SU-DHL-6 (cell line): ENCODE measurements around the gene HIF3A.
"Not testable (repeated sequence)": the region's sequence is repeated elsewhere in the genome, so short reads cannot be mapped to it uniquely, and the experiment has no call there.

Experiments used
- H2AFZ ChIP-seq: fragments of 200-600 bp; sonication (generic); 2 replicates; pipeline ENCODE4 v1.6.1; 2014; ENCODE audit warnings: low read depth, mild to moderate bottlenecking, moderate library complexity, mixed read lengths, antibody characterized with exemption, low read length; ENCODE audit not compliant: severe bottlenecking
- H3F3A ChIP-seq: fragments of 200-600 bp; shearing (Covaris generic); 2 replicates; pipeline ENCODE4 v1.6.0; 2016; ENCODE audit warnings: antibody characterized with exemption, mild to moderate bottlenecking; ENCODE audit not compliant: insufficient read depth
- H3K27ac ChIP-seq: fragments of 200-600 bp; sonication (generic); 2 replicates; pipeline ENCODE4 v1.5.1; 2016; ENCODE audit warnings: low read depth, mild to moderate bottlenecking, low read length, moderate library complexity, mixed read lengths
- H3K27me3 ChIP-seq: fragments of 200-600 bp; sonication (generic), shearing (Covaris generic); 2 replicates; pipeline ENCODE4 v1.6.0; 2014; ENCODE audit warnings: mild to moderate bottlenecking, low read length
- H3K36me3 ChIP-seq: fragments of 200-600 bp; sonication (generic); 2 replicates; pipeline ENCODE4 v1.6.1; 2014; ENCODE audit warnings: mild to moderate bottlenecking, low read length, mixed read lengths
- H3K4me2 ChIP-seq: fragments of 300-600, 200-600 bp; shearing (Covaris generic), sonication (generic); 2 replicates; pipeline ENCODE4 v1.6.0; 2014; ENCODE audit warnings: low read length, low read depth, mild to moderate bottlenecking; ENCODE audit not compliant: poor library complexity, severe bottlenecking
- H3K4me3 ChIP-seq: fragments of 200-600 bp; sonication (generic); 2 replicates; pipeline ENCODE4 v1.5.1; 2014; ENCODE audit warnings: antibody characterized with exemption, low read length, mild to moderate bottlenecking, mixed read lengths; ENCODE audit not compliant: insufficient read depth, poor library complexity, severe bottlenecking
- H3K79me2 ChIP-seq: fragments of 200-600 bp; sonication (generic); 2 replicates; pipeline ENCODE4 v1.6.1; 2014; ENCODE audit warnings: mild to moderate bottlenecking, low read length, moderate library complexity; ENCODE audit not compliant: insufficient read depth
- H3K9ac ChIP-seq: fragments of 200-600 bp; sonication (generic); 2 replicates; pipeline ENCODE4 v1.7.0; 2014; ENCODE audit warnings: mild to moderate bottlenecking, low read length
- H3K9me2 ChIP-seq: fragments of 200-600 bp; sonication (generic); replicated peaks from 2 replicates; pipeline ENCODE4 v1.6.1; 2014; ENCODE audit warnings: low read length; ENCODE audit not compliant: insufficient read depth
- H3K9me3 ChIP-seq: fragments of 200-600 bp; sonication (generic); 2 replicates; pipeline ENCODE4 v1.6.1; 2014; ENCODE audit warnings: low read length, mixed read lengths; ENCODE audit not compliant: insufficient read depth
- H4K20me1 ChIP-seq: fragments of 200-600 bp; sonication (generic); 2 replicates; pipeline ENCODE4 v1.6.1; 2014; ENCODE audit warnings: low read depth, mild to moderate bottlenecking, antibody characterized with exemption, low read length, moderate library complexity, mixed read lengths
- CTCF ChIP-seq: fragments of 200-600 bp; sonication (generic); IDR thresholded peaks from one replicate; pipeline ENCODE4 v1.5.1; 2017; ENCODE audit warnings: antibody characterized with exemption, mild to moderate bottlenecking, low read length, moderate library complexity; ENCODE audit not compliant: insufficient read depth, poor library complexity, severe bottlenecking
- EZH2phosphoT487 ChIP-seq: fragments of 200-600 bp; sonication (generic), shearing (Covaris generic); conservative IDR thresholded peaks from 2 replicates; pipeline ENCODE4 v1.6.1; 2018; ENCODE audit warnings: mild to moderate bottlenecking, antibody characterized with exemption, low read length, moderate library complexity, mixed read lengths

The HIF3A gene

GRCh38 chr19:46308510-46308909 lies 11.7 kb downstream of the HIF3A start:
- H3K79me2 ChIP-seq = no peaks in the 10 kb centered on the region
- no peak overlapping the region for H2AFZ ChIP-seq
- H3K9me3 ChIP-seq = no peaks in the 10 kb centered on the region
- no peak overlapping the region for H3K4me3 ChIP-seq
- no peak for TF ChIP-seq CTCF
- no peak for TF ChIP-seq EZH2phosphoT487
- H3F3A ChIP-seq = no peaks in the 10 kb centered on the region
- H3K27me3 ChIP-seq = no peaks in the 10 kb centered on the region
- H3K4me2 ChIP-seq = no peak overlapping the region
- H4K20me1 ChIP-seq = no peaks in the 10 kb centered on the region
- no peaks in the 10 kb centered on the region for H3K36me3 ChIP-seq
- H3K27ac ChIP-seq = no peak overlapping the region
- H3K9me2 ChIP-seq = no peaks in the 10 kb centered on the region
- no peak overlapping the region for H3K9ac ChIP-seq

GRCh38 chr19:46309056-46309455 lies 12.2 kb downstream of the HIF3A start:
- H3F3A ChIP-seq = no peaks in the 10 kb centered on the region
- H3K9ac ChIP-seq = no peak overlapping the region
- no peaks in the 10 kb centered on the region for H3K79me2 ChIP-seq
- no peaks in the 10 kb centered on the region for H3K36me3 ChIP-seq
- no peaks in the 10 kb centered on the region for H3K27me3 ChIP-seq
- no peaks in the 10 kb centered on the region for H3K9me3 ChIP-seq
- H3K4me2 ChIP-seq = no peak overlapping the region
- H3K27ac ChIP-seq = no peak overlapping the region
- no peak overlapping the region for H3K4me3 ChIP-seq
- no peaks in the 10 kb centered on the region for H3K9me2 ChIP-seq
- TF ChIP-seq EZH2phosphoT487 (no peak), CTCF (no peak)
- H2AFZ ChIP-seq = no peak overlapping the region
- no peaks in the 10 kb centered on the region for H4K20me1 ChIP-seq

GRCh38 chr19:46311444-46311843 lies 14.6 kb downstream of the HIF3A start:
- no peaks in the 10 kb centered on the region for H4K20me1 ChIP-seq
- H3K9me2 ChIP-seq = no peaks in the 10 kb centered on the region
- H3K4me2 ChIP-seq = no peak overlapping the region
- H2AFZ ChIP-seq = no peak overlapping the region
- no peaks in the 10 kb centered on the region for H3K27me3 ChIP-seq
- no peaks in the 10 kb centered on the region for H3K36me3 ChIP-seq
- H3K9me3 ChIP-seq = no peaks in the 10 kb centered on the region
- TF ChIP-seq EZH2phosphoT487 (no peak), CTCF (no peak)
- H3K9ac ChIP-seq = no peak overlapping the region
- H3K27ac ChIP-seq = no peak overlapping the region
- H3F3A ChIP-seq = no peaks in the 10 kb centered on the region
- H3K79me2 ChIP-seq = no peaks in the 10 kb centered on the region
- H3K4me3 ChIP-seq = no peak overlapping the region

- not testable (repeated sequence) for H2AFZ ChIP-seq, H3K4me2 ChIP-seq, H3K27me3 ChIP-seq, H3K79me2 ChIP-seq, H4K20me1 ChIP-seq, H3K27ac ChIP-seq, H3F3A ChIP-seq, H3K9me2 ChIP-seq, H3K4me3 ChIP-seq, H3K36me3 ChIP-seq, H3K9ac ChIP-seq, H3K9me3 ChIP-seq
Measured at GRCh38 chr19:46313540-46314469, 17.0 kb downstream of the HIF3A start.
